Body of pancreas (tissue), 4 donors: ENCODE data around the gene HS6ST3.

ENCODE experiments used
- CTCF ChIP-seq, 7 experiments: fragments of 450-650 bp in 4 of 7; fragments of 200-600 bp in 3 of 7; sonication (generic) in 3 of 7; IDR thresholded peaks; one replicate each; pipeline ENCODE4 v1.5.1; 2016 to 2019; ENCODE audit warnings: antibody characterized with exemption in 7 of 7
- POLR2A ChIP-seq, 3 donors: fragments of 450-650 bp; IDR thresholded peaks; one replicate each; pipeline ENCODE4 v1.6.1; 2016; ENCODE audit warnings: antibody characterized with exemption in 3 of 3, mild to moderate bottlenecking in 2 of 3

- no peak for TF ChIP-seq CTCF (IDR thresholded peaks at IDR 0.05)
- TF ChIP-seq POLR2A (IDR thresholded peaks at IDR 0.05), result no peak
These were observed 693.6 kb downstream of the HS6ST3 start for GRCh38 chr13:96783511-96783910.
